Stimulated activated CD4-positive, alpha-beta T cell treated with anti-CD3 and anti-CD28 coated beads, Interleukin-1b, Interleukin-23, amount 100 ng/mL, for 1 hour (primary cell): Measurements from ENCODE around the gene FBXW10.
A peak's percentile ranks its signal among the peaks of the same experiment; 100 is the strongest.
"Not testable (repeated sequence)": the region's sequence is repeated elsewhere in the genome, so short reads cannot be mapped to it uniquely, and the experiment has no call there.

Experiments
- DNase-seq, 2 donors: peaks; one replicate each; pipeline ENCODE4 v3.0.0-alpha.2; 2020; ENCODE audit warnings: low read depth in 2 of 2

Gene FBXW10

DNA sequence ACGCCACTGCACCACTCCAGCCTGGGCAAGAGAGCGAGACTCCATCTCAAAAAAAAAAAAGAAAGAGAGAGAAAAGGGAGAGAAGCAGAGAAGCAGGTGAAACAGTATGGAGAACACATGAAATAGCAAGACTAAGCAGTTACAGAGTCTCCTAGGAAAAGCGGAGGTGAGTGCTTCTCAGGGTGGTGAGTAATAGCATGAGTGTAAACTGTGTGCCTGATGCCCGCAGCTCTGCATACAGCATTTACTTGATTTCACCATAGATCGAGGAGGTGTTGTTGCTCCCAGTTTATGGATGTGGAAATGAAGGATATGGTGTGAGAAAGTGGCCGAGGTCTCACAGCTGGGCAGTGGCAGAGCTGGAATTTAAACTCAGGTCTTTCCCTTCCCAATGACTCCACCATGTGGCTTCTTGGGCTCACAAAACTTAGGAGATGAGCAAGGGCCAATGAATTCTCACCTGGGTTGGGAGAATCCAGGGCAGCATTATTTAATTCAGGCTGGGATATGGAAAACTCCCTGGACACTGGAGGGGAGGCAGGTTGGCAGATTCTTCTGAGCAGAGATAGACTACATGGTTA is 10.1 kb downstream of the FBXW10 start:
- DNase-seq: not testable (repeated sequence)

DNA sequence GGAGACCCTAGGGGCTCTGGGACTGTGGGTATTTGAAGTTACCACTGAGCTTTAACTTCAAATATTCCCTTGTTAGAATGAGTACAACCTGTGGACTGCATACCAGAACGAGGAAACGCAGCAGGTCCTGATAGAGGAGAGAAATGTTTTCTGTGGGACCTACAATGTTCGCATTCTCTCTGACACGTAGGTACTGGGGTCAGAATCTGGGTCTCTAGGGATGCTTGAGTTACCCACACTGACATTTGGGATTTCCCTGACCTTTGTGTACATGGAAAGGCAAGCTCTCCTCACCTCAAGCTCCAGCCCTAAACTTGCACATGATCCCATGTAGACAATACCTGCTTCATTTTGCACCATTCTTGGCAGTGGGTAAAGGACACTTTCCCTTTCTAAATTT is 12.1 kb downstream of the FBXW10 start:
- not testable (repeated sequence) for DNase-seq

DNA sequence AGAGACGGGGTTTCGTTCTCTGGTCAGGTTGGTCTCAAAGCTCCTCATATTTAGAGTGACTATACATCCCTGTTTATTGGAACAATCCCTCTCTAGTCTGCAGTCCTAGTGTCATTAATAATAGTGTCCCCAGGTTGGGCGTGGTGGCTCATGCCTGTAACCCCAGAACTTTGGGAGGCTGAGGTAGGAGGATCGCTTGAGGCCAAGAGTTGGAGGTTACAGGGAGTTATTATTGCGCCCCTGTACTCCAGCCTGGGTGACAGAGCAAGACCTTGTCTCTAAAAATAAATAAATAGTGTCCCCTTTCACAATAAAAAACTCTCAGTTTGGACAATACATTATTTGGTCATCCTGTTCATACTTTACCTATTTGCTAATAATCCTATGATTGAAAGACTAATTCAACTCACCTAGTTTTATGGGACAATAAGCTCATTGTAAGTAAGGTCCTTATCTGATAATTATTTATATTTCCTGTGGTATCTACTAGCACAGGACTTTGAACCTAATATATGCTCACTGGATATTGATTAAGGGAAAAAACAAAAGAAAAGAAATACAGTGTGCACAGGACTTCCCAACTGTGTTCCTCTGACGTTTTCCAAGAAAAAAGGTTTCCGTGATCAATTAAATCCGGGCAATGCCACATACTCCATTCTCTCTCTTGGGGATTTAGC is 13.7 kb downstream of the FBXW10 start:
- DNase-seq: not testable (repeated sequence)

DNA sequence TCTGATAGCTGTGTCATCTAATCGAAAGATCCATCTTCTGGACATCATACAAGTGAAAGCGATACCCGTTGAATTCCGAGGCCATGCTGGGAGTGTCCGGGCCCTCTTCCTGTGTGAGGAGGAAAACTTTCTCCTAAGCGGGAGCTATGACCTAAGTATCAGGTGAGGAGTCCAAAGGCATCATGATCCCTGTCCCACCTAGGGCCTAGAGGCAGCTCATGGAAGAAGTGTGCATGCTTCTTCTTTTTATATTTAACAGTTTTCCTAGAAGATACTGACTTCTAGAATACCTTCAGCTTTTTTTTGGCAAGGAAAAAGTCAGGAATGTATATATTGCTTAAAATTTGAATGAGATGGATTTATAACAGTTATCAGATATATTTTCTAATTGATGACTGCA is 14.5 kb downstream of the FBXW10 start:
- DNase-seq: not testable (repeated sequence)

DNA sequence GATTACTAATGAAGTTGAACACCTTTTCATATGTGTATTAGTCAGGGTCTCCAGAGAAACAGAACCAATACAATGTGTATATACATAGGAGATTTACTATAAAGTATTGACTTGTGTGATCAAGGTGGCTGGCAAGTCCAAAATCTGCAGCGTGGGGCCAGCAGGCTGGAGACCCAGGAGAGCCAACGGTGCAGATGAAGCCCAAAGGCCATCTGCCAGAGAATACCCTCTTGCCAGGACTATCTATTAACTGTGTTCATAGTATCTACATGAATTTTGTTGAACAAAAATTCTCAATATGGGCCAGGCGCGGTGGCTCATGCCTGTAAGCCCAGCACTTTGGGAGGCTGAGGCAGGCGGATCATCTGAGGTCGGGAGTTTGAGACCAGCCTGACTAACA is 16.4 kb downstream of the FBXW10 start:
- DNase-seq: not testable (repeated sequence)

DNA sequence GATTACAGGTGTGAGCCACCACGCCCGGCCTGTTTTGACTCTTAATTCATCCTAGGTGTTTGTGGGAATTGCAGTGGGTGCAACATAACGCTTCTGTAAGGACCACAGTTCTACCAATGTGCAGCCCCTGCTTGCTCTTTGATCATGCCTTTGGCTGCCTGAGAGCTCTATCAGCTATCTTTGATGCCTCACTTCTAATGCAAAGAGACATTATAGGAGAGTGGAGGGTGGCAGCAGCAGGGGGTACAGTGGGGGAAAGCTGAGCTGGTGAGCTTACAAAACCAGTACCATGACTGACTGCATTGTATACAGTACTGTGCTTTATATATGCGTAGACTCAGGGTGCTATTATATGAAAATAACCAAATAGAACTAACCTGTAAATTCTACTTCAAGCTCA is 26.7 kb downstream of the FBXW10 start:
- DNase-seq: not testable (repeated sequence)

DNA sequence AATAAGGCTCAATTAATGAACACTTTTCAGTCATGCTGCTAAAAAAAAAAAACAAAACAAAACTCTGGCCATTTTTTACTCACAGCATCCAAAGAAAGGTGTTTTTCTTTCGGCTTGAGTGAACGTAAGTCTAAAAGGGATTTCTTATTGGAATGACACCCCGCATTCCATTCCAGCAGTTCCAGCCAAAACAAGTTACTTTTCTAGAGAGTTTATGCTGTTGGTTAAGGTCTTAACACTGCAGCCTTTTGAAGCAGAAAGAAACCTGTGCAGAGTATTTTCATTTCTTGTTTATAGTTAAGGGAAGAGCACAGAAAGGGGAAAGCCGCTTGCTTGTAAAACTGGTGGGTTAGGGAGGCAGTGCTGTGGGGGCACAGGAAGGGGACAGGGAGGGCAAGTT is 27.2 kb downstream of the FBXW10 start:
- not testable (repeated sequence) for DNase-seq

DNA sequence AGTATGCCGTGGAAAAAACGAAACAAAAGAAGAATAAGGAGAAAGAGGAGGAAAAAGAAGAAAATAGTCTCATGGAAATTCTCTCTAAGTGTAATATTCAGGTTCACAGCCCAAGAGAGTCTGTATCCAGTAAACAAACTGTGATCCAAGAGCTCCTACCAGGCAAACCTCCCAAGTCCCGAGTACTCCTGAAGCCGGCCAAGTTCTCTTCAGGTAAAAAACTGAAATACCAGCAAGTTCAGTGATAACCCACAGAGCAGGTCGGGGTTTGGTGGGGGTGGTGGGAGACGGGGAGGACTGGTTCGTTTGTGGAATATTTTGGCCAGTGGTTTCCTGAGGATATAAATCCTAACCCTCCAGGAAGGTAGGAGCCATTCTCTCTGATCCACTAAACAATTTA is 28.6 kb downstream of the FBXW10 start:
- no peak for DNase-seq

DNA sequence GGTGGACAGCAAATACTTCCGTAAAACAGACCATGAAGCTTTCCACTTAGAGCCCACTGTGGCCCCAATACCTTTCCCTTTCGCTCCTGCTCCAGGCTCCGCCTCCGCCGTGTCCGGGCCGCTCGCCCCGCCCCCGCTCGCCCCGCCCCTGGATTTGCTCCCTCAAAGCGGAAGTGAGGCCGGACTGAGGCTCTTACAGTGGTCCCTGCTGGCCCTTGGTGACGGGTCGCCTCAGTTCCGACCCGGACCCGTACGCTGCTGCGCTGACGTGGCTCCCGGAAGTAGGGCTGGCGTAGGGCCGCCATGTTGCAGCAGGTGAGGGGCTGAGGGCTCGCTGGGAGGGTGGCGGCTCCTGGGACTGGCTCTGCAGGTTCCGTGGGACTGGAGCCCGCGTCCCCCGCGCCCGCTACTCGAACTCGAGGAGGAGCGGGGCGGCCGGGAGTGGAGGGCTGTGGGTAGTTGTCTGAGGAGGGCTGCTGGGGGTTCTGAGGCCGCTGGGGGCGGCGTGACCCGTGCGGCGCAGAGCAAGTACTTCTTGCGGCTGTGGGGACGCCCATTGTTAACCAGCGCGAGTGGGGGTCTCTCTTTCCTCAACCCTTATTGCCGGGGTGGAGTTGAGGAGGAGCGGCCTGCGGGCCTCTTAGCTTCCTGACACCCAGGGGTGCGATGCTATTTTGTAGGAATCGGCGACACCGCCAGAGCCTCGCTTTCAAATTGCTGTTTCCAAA is 37.3 kb downstream of the FBXW10 start, which contains the start of gene TVP23B:
Gene TVP23B (plus strand): TSS at position 193 of the 728 bp plus-strand sequence. CDS start 111 bp downstream, at position 304.
- DNase-seq: peak; percentile 90 to 95

DNA sequence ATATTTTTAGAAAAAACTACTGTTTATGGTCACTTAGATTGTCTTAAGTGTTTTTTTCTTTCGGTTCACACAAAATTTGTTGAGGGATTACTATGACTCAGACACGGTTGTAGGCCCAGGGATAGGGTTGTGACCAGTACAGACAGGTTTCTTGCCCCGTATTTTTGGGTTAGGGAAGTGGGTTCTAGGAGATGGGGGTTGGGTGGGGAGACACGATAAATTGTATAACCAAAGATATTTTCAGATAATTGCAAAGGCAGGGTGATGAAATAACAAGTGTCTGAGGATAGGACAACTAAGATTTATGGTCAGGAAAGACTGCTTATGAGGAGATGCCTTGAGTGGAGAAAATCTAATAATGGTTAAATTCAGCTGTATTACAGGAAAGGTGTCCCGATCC is 38.0 kb downstream of the FBXW10 start:
- DNase-seq: not testable (repeated sequence)

DNA sequence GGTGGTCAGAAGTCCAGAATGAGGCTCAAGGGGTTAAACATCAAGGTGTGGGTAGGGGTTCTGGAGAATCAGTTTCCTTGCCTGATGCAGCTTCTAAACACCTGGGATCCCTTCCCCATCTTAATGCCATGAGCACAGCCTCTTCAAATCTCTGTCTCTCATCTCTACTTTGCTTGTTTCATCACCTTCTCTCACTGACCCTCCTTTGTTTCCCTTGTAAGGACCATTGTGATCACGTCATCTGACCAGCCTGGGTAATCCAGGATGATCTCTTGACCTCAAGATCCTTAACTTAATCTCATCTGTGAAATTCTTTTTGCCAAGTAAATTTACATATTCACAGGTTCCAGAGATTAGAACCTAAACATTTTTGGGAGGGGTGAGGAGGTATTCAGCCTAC is 42.1 kb downstream of the FBXW10 start:
- DNase-seq: not testable (repeated sequence)

DNA sequence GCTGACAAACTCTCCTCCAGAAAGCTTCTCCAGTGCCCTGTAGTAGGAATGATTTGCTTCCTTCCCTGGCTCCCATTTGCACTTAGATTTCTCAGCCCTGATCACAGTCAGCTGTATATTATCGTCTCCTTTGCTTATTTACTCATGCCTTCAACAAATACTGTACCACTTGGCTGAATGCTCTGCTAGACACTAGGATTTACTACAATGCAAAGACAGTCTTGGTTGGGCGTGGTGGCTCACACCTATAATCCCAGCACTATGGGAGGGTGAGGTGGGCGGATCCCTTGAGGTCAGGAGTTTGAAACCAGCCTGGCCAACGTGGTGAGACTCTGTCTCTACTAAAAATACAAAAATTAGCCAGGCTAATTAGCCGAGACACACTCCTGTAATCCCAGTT is 43.0 kb downstream of the FBXW10 start:
- DNase-seq: not testable (repeated sequence)

DNA sequence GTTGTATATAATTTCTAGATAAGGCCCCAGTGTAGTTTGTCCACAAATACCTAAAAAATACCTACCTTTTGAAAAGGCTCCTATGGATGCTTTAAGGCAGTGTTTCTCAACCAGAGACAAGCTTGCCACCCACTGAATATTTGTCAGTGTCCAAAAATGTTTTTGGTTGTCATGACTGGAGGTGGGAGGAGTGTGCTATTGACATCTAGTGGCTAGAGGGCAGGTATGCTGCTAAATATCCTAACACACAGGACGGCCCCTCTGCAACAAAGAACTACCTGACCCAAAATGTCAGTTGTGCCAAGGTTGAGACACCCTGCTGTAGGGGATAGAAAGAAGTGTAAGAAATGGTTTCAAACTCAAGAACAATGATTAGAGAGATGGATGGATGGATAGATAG is 47.5 kb downstream of the FBXW10 start:
- not testable (repeated sequence) for DNase-seq

DNA sequence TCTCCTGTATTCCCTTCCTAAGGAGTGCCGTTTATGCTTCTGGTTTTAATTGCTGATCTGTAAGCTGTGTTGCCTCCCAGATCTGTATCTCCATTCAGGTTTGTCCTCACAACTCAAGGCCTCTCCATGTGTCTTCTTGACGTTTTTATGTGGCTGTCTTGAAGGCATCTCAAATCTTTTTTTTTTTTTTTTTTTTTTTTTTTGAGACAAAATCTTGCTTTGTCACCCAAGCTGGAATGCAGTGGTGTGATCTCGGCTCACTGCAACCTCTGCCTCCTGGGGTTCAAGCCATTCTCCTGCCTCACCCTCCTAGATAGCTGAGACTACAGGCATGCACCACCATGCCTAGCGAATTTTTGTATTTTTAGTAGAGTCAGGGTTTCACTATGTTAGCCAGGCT is 51.0 kb downstream of the FBXW10 start:
- not testable (repeated sequence) for DNase-seq

DNA sequence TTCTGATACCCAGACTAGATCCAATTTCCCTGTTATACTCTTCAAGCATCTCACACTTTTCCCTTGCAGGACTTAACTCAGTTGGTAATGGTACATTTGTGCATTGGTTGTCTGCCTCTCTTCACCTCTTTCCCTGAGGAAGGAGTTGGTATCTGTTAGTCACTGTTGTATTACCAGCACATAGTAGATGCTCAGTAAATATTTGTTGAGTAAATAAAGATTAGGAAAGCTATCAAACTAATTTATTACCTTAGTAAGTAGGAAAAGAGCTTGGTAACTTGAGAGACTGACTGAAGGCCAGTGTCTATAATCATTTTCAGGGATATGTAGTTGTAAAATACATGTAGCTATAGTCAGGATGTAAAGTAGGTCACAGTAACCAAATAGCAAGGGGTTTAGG is 53.0 kb downstream of the FBXW10 start:
- not testable (repeated sequence) for DNase-seq

DNA sequence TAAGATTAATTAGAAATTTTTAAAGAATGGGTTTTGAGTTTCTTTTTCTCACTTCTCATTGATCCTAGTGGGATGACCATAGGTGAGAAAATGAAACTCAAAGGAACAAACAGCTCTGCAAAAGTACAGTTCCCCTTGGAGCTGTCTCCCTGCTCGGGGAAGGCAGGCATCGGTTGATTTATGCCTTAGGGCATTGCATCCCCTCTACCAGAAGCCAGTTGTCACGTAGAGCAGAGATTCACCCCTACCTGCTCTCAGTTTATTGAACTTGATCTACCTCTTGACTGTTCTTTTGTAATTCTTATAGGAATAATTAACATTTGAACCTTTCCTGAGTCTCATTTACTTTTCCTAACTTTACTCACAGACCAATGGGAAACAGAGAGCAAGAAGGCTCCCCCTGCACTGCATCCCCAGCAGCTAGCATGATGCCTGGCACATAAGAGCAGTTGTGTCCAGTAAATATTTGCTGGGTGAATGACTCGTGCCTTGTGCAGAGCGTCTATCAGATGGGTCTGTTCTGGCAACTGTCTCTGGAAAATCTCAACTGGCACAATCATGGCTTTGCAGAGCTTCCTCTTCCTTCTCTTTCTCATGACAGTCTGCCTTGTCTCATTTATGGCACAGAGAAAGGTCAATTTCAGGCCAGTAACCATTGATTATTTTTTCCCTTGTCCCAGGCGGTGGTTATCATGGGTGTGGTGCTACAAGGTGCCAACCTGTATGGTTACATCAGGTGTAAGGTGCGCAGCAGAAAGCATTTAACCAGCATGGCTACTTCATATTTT is 59.8 kb downstream of the FBXW10 start:
- not testable (repeated sequence) for DNase-seq

DNA sequence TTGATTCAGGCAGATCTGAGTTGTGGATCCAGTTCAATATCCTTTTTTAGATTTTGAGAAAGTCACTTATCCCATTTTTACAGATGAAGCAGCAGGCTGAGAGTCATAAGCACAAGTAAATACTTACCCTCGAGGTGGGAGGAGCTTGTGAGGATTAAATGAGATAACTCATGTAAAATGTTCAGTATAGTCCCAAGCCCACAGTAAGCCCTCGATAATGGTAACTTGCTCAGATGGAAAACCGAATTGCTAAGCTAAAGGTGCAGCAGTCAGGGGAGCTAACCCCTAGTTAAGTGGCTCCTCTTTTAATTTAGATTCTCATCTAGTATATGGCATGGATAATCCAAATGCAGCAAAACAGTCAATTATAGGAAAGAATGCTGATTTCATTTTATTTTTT is 72.1 kb downstream of the FBXW10 start:
- not testable (repeated sequence) for DNase-seq

DNA sequence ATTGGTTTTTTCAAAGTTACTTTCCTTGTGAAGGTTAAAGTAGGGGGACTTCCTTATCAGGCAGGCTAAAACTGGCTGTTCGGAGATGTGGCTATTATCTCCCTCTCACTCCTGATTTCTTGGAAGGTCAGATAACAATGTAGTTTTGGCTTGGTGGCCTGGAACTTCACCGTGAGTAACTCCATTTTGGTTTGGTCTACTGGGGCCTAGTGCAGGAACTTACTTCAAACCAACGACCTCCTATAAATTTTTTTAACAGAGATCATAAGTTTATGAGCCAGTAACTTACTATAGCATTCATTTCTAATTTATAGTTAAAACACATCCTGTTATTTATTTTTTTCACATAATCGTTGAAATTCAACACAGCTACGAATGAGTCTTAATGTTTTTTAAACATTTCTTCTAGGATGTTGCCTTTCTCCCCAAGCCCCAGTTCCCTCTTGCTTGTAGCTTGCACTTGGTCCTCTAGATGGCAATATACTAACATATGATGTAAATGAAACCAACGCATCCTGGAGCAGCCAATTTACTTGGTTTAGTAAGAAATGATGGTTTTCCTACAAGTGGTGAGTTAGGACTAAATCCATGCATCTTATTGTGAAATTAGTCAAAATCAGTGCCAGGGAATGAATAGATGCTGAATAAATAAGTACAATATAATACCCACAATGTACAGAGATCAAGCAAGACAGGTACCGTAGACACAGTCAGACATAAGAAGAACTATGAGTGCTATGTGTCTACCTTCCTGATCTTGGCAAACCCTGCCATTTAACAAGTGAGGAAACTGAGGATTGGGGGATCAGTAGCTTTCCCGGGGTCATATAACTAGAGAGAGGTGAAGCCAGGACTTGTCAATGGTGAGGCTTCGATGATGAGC is 72.9 kb downstream of the FBXW10 start:
- not testable (repeated sequence) for DNase-seq

DNA sequence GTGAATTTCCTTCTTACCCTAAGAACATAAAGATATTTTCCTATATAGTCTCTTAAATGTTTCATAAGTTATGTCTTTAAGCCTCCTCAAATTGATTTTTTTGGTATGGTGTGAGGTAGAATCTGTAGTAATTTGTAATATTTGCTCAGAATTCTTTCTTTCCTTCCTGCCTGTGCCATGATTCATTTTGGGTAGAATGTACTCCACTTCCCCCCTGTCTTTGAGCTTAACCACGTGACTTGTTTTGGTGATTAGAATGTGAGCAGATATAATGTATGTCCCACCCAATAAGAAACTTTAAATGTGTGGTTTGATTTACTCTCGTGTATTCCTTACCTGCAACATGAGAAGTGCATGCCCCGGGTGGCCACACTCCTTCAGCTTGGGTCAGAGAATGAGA is 77.6 kb downstream of the FBXW10 start:
- not testable (repeated sequence) for DNase-seq

DNA sequence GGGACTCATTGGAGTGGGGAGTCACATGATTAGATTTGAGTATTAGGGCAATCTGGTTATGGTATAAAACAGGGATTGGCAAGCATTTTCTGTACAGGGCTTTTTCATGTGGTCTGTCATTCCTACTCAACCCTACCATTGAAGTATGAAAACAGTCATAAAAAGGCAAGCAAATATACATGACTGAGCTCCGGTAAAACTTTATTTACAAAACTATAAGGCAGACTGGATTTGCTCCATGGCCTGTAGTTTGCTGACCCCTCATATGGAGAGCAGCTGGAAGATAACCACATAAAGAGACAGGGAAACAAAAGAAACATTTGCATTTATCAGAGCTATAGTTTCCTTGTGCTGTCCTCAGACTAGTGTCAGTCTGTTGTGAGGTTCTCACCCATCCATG is 83.8 kb downstream of the FBXW10 start:
- DNase-seq: not testable (repeated sequence)
